HEK293 (cell line): ENCODE measurements around the gene TMEM167B.

Experiments used
- CTCF ChIA-PET: fragments of 350-600 bp; formaldehyde crosslinking; extraction: SDS; loops from one replicate; lab custom pipeline; 2021; ENCODE audit warnings: antibody characterized with exemption; lab: Yijun Ruan, JAX
- POLR2A ChIA-PET: fragments of 300-600 bp; formaldehyde crosslinking; extraction: SDS; loops from one replicate; lab custom pipeline; 2020; ENCODE audit warnings: antibody characterized with exemption, inconsistent platforms; lab: Yijun Ruan, JAX
- H3K27ac ChIP-seq: fragments of 200-500 bp; sonication (Bioruptor generic); 2 replicates; pipeline ENCODE4 v1.5.1; 2014; ENCODE audit warnings: low read depth, low read length, control low read depth, inconsistent platforms; ENCODE audit errors: extremely low read depth
- H3K36me3 ChIP-seq, 2 experiments: fragments of 200-500 bp in 1 of 2; sonication (Bioruptor generic) in 1 of 2; 1 replicate in 1 of 2; 2 replicates in 1 of 2; pipeline ENCODE4 v1.5.1; 2014 to 2017; ENCODE audit warnings: inconsistent platforms in 2 of 2, low read length in 2 of 2; ENCODE audit not compliant: control insufficient read depth in 2 of 2, insufficient read depth in 1 of 2
- H3K4me1 ChIP-seq: fragments of 200-500 bp; sonication (Bioruptor generic); 2 replicates; pipeline ENCODE4 v1.5.1; 2014; ENCODE audit warnings: mild to moderate bottlenecking, low read length, inconsistent platforms; ENCODE audit not compliant: control insufficient read depth, insufficient read depth
- H3K4me3 ChIP-seq: 2 replicates; pipeline ENCODE4 v1.5.1; 2011; ENCODE audit warnings: low read depth, mild to moderate bottlenecking, control low read depth, low read length, moderate library complexity
- H3K9me3 ChIP-seq: fragments of 200-500 bp; sonication (Bioruptor generic); 2 replicates; pipeline ENCODE4 v1.5.1; 2014; ENCODE audit warnings: low read depth, low read length, inconsistent platforms; ENCODE audit not compliant: control insufficient read depth, insufficient read depth
- ATF2 ChIP-seq: fragments of 450-650 bp; formaldehyde crosslinking; IDR thresholded peaks from 2 replicates; pipeline ENCODE4 v1.5.1; 2016; ENCODE audit warnings: missing biosample characterization, missing genetic modification characterization, low read depth
- BCL11A ChIP-seq: fragments of 450-650 bp; formaldehyde crosslinking; IDR thresholded peaks from 2 replicates; pipeline ENCODE4 v1.5.1; 2016; ENCODE audit warnings: low read depth, missing biosample characterization, missing genetic modification characterization
- FEZF1 ChIP-seq: fragments of 450-650 bp; formaldehyde crosslinking; IDR thresholded peaks from 2 replicates; pipeline ENCODE4 v1.5.1; 2016; ENCODE audit warnings: missing biosample characterization, missing genetic modification characterization
- IKZF3 ChIP-seq: fragments of 450-650 bp; IDR thresholded peaks from 2 replicates; pipeline ENCODE4 v1.5.0; 2018; ENCODE audit warnings: missing biosample characterization, mild to moderate bottlenecking, missing genetic modification characterization, moderate library complexity
- SALL2 ChIP-seq: fragments of 450-650 bp; formaldehyde crosslinking; IDR thresholded peaks from 2 replicates; pipeline ENCODE4 v1.5.0; 2017; ENCODE audit warnings: missing biosample characterization, mild to moderate bottlenecking, missing genetic modification characterization, borderline replicate concordance
- ZBTB11 ChIP-seq: fragments of 450-650 bp; formaldehyde crosslinking; conservative IDR thresholded peaks from 2 replicates; pipeline ENCODE4 v1.5.1; 2016; ENCODE audit warnings: low read depth, missing biosample characterization, missing genetic modification characterization
- ZBTB20 ChIP-seq: fragments of 450-650 bp; formaldehyde crosslinking; IDR thresholded peaks from 2 replicates; pipeline ENCODE4 v1.5.1; 2016; ENCODE audit warnings: missing biosample characterization, missing genetic modification characterization
- ZBTB21 ChIP-seq: fragments of 450-650 bp; formaldehyde crosslinking; IDR thresholded peaks from 2 replicates; pipeline ENCODE4 v1.5.1; 2017; ENCODE audit warnings: missing biosample characterization, missing genetic modification characterization
- ZNF324 ChIP-seq: fragments of 450-650 bp; formaldehyde crosslinking; IDR thresholded peaks from 2 replicates; pipeline ENCODE4 v1.5.1; 2016; ENCODE audit warnings: missing biosample characterization, missing genetic modification characterization
- ZNF354C ChIP-seq: fragments of 450-650 bp; formaldehyde crosslinking; IDR thresholded peaks from 2 replicates; pipeline ENCODE4 v1.5.1; 2016; ENCODE audit warnings: missing biosample characterization, missing genetic modification characterization, low read depth, borderline replicate concordance
- ZNF629 ChIP-seq: fragments of 450-650 bp; formaldehyde crosslinking; IDR thresholded peaks from 2 replicates; pipeline ENCODE4 v1.5.1; 2017; ENCODE audit warnings: missing biosample characterization, missing genetic modification characterization
- ZNF639 ChIP-seq: fragments of 450-650 bp; formaldehyde crosslinking; IDR thresholded peaks from 2 replicates; pipeline ENCODE4 v1.5.1; 2016; ENCODE audit warnings: missing biosample characterization, missing genetic modification characterization
- ZNF670 ChIP-seq: fragments of 450-650 bp; formaldehyde crosslinking; IDR thresholded peaks from 2 replicates; pipeline ENCODE4 v1.5.1; 2016; ENCODE audit warnings: missing biosample characterization, missing genetic modification characterization, low read depth
- ZNF830 ChIP-seq: fragments of 450-650 bp; IDR thresholded peaks from 2 replicates; pipeline ENCODE4 v1.5.0; 2018; ENCODE audit warnings: missing biosample characterization, missing genetic modification characterization, low read depth, mild to moderate bottlenecking, moderate library complexity
- ZXDB ChIP-seq: fragments of 450-650 bp; formaldehyde crosslinking; IDR thresholded peaks from 2 replicates; pipeline ENCODE4 v1.5.1; 2016; ENCODE audit warnings: missing biosample characterization, missing genetic modification characterization
- TF ChIP-seq, protein P1 (sequence below): fragments of 450-650 bp; formaldehyde crosslinking; IDR thresholded peaks from 2 replicates; pipeline ENCODE4 v1.5.1; 2016; ENCODE audit warnings: missing biosample characterization, missing genetic modification characterization
- TF ChIP-seq, protein P2 (sequence below): fragments of 450-650 bp; formaldehyde crosslinking; conservative IDR thresholded peaks from 2 replicates; pipeline ENCODE4 v1.5.1; 2016; ENCODE audit warnings: low read depth, missing biosample characterization, missing genetic modification characterization
- TF ChIP-seq, protein P3 (sequence below): fragments of 450-650 bp; IDR thresholded peaks from 2 replicates; pipeline ENCODE4 v1.5.1; 2018; ENCODE audit warnings: missing biosample characterization, missing genetic modification characterization

Gene TMEM167B

DNA sequence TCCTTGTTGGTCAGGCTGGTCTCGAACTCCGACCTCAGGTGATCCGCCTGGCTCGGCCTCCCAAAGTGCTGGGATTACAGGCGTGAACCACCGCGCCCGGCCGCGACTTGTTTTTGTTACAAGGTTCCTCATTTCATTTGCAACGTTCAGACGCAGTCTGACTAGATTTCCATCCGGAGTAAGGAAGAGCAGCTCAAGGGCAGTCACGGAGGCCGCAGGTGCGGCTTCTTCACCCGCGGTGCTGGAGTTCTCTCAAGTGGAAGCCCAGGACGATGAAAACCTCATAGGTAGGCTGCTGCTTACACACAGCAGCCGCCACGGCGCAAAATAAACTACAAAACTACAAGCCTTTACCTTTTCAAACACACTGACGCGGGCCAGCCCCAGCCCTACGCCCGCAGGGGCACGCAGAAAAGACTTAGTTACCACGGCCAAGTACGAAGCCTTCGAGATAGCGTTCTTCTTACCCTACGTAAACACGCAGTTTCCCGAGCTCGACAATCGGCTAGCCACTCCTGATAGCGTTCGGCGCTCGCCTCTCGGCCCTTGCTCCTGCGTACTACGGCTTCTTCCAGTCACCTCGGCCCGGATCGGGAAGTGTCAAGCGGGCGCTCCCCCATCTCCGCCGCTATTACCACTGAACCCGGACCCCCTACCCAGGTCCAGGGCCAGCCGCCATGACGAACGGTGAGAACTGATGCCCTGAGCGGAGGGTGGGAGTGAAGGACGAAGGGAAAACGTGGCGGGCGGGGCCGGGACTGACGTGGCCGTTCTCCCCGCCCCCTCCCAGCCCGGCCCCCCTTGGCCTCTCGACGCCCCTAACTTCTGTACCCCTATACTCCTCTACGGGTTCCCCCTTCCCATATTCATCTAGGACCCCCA lies at the start of gene TMEM167B:
Gene TMEM167B, plus strand, starts transcription at position 569 of the 882 bp plus-strand sequence. Its CDS starts 109 bp downstream, at position 678.
- CTCF ChIA-PET = interaction anchor here (0.6 to 2.2 kb wide), 6 partner anchors 9 to 1815 kb away, joined by 3 to 13 read pairs (median 3); a partner anchor contains a TSS
- no peak for TF ChIP-seq ZNF670 (tag by site-specific recombination)
- TF ChIP-seq ZNF830 (tag by site-specific recombination) = no peak
- peak; percentile 30; the same call in 1 of the 2 replicates for TF ChIP-seq FEZF1 (tag by site-specific recombination)
- TF ChIP-seq SALL2 (tag by site-specific recombination) = no peak
- peak; percentile 75; the same call in 1 of the 2 replicates for TF ChIP-seq ZBTB21 (tag by site-specific recombination)
- TF ChIP-seq ZBTB20 (tag by site-specific recombination) = peak; percentile 67; the same call in 1 of the 2 replicates
- TF ChIP-seq ATF2 (tag by site-specific recombination) = peak; percentile 68
- TF ChIP-seq IKZF3 (tag by site-specific recombination) = peak; percentile 68; the same call in 1 of the 2 replicates
- TF ChIP-seq, protein P1, sequence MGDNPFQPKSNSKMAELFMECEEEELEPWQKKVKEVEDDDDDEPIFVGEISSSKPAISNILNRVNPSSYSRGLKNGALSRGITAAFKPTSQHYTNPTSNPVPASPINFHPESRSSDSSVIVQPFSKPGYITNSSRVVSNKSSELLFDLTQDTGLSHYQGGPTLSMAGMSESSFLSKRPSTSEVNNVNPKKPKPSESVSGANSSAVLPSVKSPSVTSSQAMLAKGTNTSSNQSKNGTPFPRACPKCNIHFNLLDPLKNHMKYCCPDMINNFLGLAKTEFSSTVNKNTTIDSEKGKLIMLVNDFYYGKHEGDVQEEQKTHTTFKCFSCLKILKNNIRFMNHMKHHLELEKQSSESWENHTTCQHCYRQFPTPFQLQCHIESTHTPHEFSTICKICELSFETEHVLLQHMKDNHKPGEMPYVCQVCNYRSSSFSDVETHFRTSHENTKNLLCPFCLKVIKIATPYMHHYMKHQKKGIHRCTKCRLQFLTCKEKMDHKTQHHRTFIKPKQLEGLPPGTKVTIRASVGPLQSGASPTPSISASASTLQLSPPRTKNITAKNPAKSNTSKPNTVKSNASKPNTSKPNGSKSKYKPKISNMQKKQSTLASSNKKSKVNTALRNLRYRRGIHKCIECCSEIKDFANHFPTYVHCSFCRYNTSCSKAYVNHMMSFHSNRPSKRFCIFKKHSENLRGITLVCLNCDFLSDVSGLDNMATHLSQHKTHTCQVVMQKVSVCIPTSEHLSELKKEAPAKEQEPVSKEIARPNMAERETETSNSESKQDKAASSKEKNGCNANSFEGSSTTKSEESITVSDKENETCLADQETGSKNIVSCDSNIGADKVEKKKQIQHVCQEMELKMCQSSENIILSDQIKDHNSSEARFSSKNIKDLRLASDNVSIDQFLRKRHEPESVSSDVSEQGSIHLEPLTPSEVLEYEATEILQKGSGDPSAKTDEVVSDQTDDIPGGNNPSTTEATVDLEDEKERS (tag by site-specific recombination) = 0 out of 2 replicates have a peak, but pooled peaks have one; percentile 33
- peak; percentile 69; the same call in 1 of the 2 replicates for TF ChIP-seq ZBTB11 (tag by site-specific recombination)
- peak; percentile 89 for TF ChIP-seq ZNF639 (tag by site-specific recombination)
- TF ChIP-seq BCL11A (tag by site-specific recombination) = peak; percentile 49; the same call in 1 of the 2 replicates
- TF ChIP-seq ZNF324 = peak; percentile 95
- TF ChIP-seq ZNF354C (tag by site-specific recombination) = no peak
- TF ChIP-seq, protein P2, sequence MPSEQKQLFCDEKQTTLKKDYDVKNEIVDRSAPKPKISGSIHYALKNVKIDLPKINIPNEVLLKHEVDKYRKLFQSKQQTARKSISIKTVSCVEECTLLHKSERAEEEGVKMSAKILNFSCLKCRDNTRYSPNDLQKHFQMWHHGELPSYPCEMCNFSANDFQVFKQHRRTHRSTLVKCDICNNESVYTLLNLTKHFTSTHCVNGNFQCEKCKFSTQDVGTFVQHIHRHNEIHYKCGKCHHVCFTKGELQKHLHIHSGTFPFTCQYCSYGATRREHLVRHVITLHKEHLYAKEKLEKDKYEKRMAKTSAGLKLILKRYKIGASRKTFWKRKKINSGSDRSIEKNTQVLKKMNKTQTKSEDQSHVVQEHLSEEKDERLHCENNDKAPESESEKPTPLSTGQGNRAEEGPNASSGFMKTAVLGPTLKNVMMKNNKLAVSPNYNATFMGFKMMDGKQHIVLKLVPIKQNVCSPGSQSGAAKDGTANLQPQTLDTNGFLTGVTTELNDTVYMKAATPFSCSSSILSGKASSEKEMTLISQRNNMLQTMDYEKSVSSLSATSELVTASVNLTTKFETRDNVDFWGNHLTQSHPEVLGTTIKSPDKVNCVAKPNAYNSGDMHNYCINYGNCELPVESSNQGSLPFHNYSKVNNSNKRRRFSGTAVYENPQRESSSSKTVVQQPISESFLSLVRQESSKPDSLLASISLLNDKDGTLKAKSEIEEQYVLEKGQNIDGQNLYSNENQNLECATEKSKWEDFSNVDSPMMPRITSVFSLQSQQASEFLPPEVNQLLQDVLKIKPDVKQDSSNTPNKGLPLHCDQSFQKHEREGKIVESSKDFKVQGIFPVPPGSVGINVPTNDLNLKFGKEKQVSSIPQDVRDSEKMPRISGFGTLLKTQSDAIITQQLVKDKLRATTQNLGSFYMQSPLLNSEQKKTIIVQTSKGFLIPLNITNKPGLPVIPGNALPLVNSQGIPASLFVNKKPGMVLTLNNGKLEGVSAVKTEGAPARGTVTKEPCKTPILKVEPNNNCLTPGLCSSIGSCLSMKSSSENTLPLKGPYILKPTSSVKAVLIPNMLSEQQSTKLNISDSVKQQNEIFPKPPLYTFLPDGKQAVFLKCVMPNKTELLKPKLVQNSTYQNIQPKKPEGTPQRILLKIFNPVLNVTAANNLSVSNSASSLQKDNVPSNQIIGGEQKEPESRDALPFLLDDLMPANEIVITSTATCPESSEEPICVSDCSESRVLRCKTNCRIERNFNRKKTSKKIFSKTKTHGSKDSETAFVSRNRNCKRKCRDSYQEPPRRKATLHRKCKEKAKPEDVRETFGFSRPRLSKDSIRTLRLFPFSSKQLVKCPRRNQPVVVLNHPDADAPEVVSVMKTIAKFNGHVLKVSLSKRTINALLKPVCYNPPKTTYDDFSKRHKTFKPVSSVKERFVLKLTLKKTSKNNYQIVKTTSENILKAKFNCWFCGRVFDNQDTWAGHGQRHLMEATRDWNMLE (tag by site-specific recombination) = peak; percentile 84
- TF ChIP-seq ZNF629 (tag by site-specific recombination) = peak; percentile 92
- TF ChIP-seq, protein P3, sequence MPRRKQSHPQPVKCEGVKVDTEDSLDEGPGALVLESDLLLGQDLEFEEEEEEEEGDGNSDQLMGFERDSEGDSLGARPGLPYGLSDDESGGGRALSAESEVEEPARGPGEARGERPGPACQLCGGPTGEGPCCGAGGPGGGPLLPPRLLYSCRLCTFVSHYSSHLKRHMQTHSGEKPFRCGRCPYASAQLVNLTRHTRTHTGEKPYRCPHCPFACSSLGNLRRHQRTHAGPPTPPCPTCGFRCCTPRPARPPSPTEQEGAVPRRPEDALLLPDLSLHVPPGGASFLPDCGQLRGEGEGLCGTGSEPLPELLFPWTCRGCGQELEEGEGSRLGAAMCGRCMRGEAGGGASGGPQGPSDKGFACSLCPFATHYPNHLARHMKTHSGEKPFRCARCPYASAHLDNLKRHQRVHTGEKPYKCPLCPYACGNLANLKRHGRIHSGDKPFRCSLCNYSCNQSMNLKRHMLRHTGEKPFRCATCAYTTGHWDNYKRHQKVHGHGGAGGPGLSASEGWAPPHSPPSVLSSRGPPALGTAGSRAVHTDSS (tag by site-specific recombination) = no peak
- TF ChIP-seq ZXDB (tag by site-specific recombination) = peak; percentile 97

More for the DNA sequence above, at the start of gene TMEM167B:
- H3K9me3 ChIP-seq = no peaks in the 10 kb centered on the region
- H3K36me3 ChIP-seq = peaks cover 3 to 18% of the 10 kb centered on the region in 2 experiments; a peak in 2 of 3 replicates
- H3K4me1 ChIP-seq = no peaks in the 10 kb centered on the region
- H3K4me3 ChIP-seq = peak within 1 kb of the TSS; percentile 98
- POLR2A ChIA-PET = interaction anchor here (0.6 to 3.4 kb wide), 7 partner anchors 9 to 127 kb away, joined by 3 to 68 read pairs (median 4); partner anchors contain the start of genes CLCC1, TAF13 and WDR47
- peak within 1 kb of the TSS; percentile 64 for H3K27ac ChIP-seq
